Epithelial cell of prostate (primary cell): ENCODE data around the gene RNPS1.

Source experiments
- DNase-seq: peaks from one replicate; pipeline ENCODE4 v3.0.0-alpha.2; 2011; ENCODE audit warnings: low read depth, low spot score
- H3K27ac ChIP-seq: fragments of 450-650 bp; 2 replicates; pipeline ENCODE4 v1.5.1; 2017; ENCODE audit warnings: mild to moderate bottlenecking

Gene RNPS1

GRCh38 chr16:2237493-2238149 is 30.3 kb downstream of the RNPS1 start:
- no peak overlapping the region for H3K27ac ChIP-seq
- DNase-seq: no peak

GRCh38 chr16:2237102-2237482 is 30.8 kb downstream of the RNPS1 start:
- H3K27ac ChIP-seq: no peak overlapping the region
- DNase-seq: no peak

- no peak for DNase-seq
- H3K27ac ChIP-seq: no peak within 1 kb of the TSS
Measured at GRCh38 chr16:2236337-2237101, 31.4 kb downstream of the RNPS1 start, which contains the start of gene DNASE1L2. TSS of gene DNASE1L2 (plus strand) at chr16:2236444. CDS start at chr16:2236817, 373 bp downstream.

GRCh38 chr16:2235695-2236336 is 32.1 kb downstream of the RNPS1 start:
- no peak for DNase-seq
- no peak overlapping the region for H3K27ac ChIP-seq

GRCh38 chr16:2235234-2235651 is 32.7 kb downstream of the RNPS1 start:
- H3K27ac ChIP-seq: no peak overlapping the region
- no peak for DNase-seq

- no peak for DNase-seq
- H3K27ac ChIP-seq: no peak overlapping the region
Measured at GRCh38 chr16:2234813-2235170, 33.1 kb downstream of the RNPS1 start.

GRCh38 chr16:2233872-2234812 is 33.8 kb downstream of the RNPS1 start:
- DNase-seq: no peak
- no peak overlapping the region for H3K27ac ChIP-seq

- DNase-seq: no peak
- H3K27ac ChIP-seq: no peak overlapping the region
Measured at GRCh38 chr16:2233046-2233775, 34.7 kb downstream of the RNPS1 start.

- DNase-seq: no peak
- H3K27ac ChIP-seq: no peak overlapping the region
Measured at GRCh38 chr16:2232094-2232990, 35.6 kb downstream of the RNPS1 start.

- H3K27ac ChIP-seq: no peak overlapping the region
Measured at GRCh38 chr16:2231016-2231931, 36.7 kb downstream of the RNPS1 start.

GRCh38 chr16:2230376-2230775 is 37.5 kb downstream of the RNPS1 start:
- no peak overlapping the region for H3K27ac ChIP-seq
- DNase-seq: no peak

More at GRCh38 chr16:2231016-2231931, 36.7 kb downstream of the RNPS1 start:
- peak; percentile 37 for DNase-seq

GRCh38 chr16:2229632-2230250 is 38.2 kb downstream of the RNPS1 start:
- no peak overlapping the region for H3K27ac ChIP-seq

GRCh38 chr16:2229091-2229490 is 38.8 kb downstream of the RNPS1 start:
- DNase-seq: no peak
- H3K27ac ChIP-seq: no peak overlapping the region

More at GRCh38 chr16:2229632-2230250, 38.2 kb downstream of the RNPS1 start:
- no peak for DNase-seq

- DNase-seq: no peak
- H3K27ac ChIP-seq: no peak overlapping the region
Measured at GRCh38 chr16:2228161-2228824, 39.6 kb downstream of the RNPS1 start.

GRCh38 chr16:2226918-2227317 is 41.0 kb downstream of the RNPS1 start:
- DNase-seq: no peak
- H3K27ac ChIP-seq: no peak overlapping the region

GRCh38 chr16:2226245-2226793 is 41.6 kb downstream of the RNPS1 start:
- H3K27ac ChIP-seq: no peak overlapping the region
- DNase-seq: no peak
